G401 (cell line): ENCODE data around the gene ZNF350. TPM values are rescaled to one million over a fixed set of nuclear protein-coding genes. Genes with fewer than 3 reads are reported as not detected.
"Not testable (repeated sequence)": the region's sequence is repeated elsewhere in the genome, so short reads cannot be mapped to it uniquely, and the experiment has no call there.

Experiments
- DNase-seq: peaks from one replicate; pipeline ENCODE4 v3.0.0-alpha.2; 2015; ENCODE audit warnings: low spot score
- in situ Hi-C: cut with HindIII; loops from 2 replicates; pipeline ENCODE4 v1.10.0; 2016; ENCODE audit warnings: low sequenced_read_pairs, mixed read lengths
- total RNA-seq: library from RNA; depleted of rRNA; stranded (reverse); fragments of >200 nt; shearing (Covaris generic); gene quantifications from 2 replicates; pipeline ENCODE4 v1.2.3, GENCODE V29; 2014; rRNA removed

Gene ZNF350
- total RNA-seq, result 1.8 and 4.7 TPM in 2 replicates

GRCh38 chr19:51986309-51987291 is at the start of gene ZNF350:
TSS of gene ZNF350 (minus strand) at chr19:51986840. CDS start at chr19:51974360, 12,480 bp downstream.
- in situ Hi-C loops, result no loop called here
- peak; percentile 97 for DNase-seq

- in situ Hi-C loops, result no loop called here
- DNase-seq, result no peak
These were observed 47.5 kb upstream of the ZNF350 start for GRCh38 chr19:52034051-52034728.

DNA sequence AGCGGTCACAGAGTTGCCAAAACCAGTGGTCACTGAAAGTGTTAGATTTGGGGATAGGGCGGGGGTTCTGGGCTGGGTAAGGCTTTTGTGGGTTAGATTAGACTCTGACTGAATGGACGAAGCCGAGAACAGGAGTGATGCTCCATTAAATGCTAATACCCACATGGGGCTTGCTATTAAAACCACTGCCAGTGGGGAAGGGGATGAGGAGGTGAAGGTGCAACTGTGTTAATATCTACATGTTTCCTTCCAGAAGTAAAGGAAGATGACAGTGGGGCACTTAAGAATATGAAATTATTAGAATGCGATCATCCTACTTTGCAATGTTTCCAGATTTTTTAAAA is 42.1 kb upstream of the ZNF350 start:
- in situ Hi-C loops, result no loop called here
- DNase-seq, result no peak

GRCh38 chr19:52028027-52028779 is 41.6 kb upstream of the ZNF350 start, which contains the start of gene ZNF614:
TSS of gene ZNF614 (minus strand) at chr19:52028379. CDS start at chr19:52025745, 2,634 bp downstream.
- DNase-seq, result peak; percentile 94
- in situ Hi-C loops, result no loop called here

GRCh38 chr19:52026255-52026990 is 39.8 kb upstream of the ZNF350 start:
- DNase-seq, in situ Hi-C loops: not testable (repeated sequence)

DNA sequence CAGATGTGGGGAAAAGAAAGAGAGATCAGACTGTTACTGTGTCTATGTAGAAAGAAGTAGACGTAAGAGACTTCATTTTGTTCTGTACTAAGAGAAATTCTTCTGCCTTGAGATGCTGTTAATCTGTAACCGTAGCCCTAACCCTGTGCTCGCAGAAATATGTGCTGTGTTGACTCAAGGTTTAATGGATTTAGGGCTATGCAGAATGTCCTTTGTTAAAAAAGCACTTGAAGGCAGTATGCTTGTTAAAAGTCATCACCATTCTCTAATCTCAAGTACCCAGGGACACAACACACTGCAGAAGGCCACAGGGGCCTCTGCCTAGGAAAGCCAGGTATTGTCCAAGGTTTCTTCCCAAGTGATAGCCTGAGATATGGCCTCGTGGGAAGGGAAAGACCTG is 37.8 kb upstream of the ZNF350 start:
- in situ Hi-C loops, result not testable (repeated sequence)

DNA sequence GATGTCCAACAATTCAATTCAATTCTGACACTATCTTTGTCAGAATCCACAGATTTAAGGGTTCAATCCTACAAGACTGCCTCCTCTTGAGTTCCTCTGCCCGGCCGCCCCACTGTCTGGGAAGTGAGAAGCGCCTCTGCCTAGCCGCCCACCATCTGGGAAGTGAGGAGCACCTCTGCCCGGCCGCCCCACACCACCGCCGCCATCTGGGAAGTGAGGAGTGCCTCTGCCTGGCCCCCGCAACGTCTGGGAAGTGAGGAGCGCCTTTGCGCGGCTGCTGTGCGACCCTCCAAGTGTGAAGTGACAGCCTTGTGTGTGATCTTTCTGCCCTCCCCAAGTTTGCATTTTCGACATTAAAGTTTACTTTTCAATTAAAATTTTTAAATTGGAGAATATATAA is 35.6 kb upstream of the ZNF350 start:
- in situ Hi-C loops, result no loop called here
- no peak for DNase-seq

More for the DNA sequence above, 37.8 kb upstream of the ZNF350 start:
- not testable (repeated sequence) for DNase-seq

GRCh38 chr19:52020506-52020905 is 33.9 kb upstream of the ZNF350 start:
- no peak for DNase-seq
- in situ Hi-C loops, result no loop called here

- in situ Hi-C loops, result no loop called here
- no peak for DNase-seq
These were observed 24.0 kb upstream of the ZNF350 start for GRCh38 chr19:52010674-52011073.

DNA sequence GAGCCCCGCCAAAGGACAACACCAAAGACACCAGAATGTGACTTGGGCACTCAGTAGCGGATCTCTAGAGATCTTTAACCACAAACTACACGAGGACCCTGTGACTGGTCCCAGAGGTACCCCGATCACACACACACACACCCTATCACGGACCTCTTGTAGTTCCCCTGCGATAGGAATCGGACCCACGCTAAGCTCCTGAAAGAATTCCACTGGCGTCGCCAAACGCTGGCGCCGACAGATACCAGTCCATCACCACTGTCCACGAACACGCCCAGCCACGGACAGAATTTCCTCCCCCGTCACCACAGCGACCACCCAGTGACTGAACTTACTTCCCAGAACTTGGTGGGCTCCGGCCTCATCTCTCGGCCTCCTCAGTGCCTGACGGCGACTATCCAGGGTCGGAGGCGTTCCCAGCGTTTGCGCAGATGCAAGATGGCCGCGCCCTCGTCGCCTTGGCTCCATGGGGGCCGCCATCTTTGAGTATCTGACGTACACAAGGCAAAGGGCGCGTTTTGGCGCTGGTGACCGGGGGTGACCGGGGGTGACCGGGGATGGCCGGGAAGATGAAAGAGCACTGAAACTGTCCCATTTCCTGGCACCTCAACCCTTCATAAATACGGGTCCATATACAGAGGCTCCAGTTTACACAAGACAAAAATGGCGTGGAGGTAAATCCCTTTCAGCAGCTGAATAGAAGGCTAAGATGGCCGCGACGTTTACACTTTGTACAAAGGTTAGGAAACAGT is 21.3 kb upstream of the ZNF350 start, which contains the start of gene ZNF615:
Gene ZNF615 (minus strand): TSS at position 406 of the 752 bp plus-strand sequence. CDS start 4,500 bp downstream, outside the sequence.
- in situ Hi-C loops, result no loop called here
- peak; percentile 93 for DNase-seq

GRCh38 chr19:52007451-52007805 is 20.8 kb upstream of the ZNF350 start:
- in situ Hi-C loops, result no loop called here
- peak; percentile 30 for DNase-seq

DNA sequence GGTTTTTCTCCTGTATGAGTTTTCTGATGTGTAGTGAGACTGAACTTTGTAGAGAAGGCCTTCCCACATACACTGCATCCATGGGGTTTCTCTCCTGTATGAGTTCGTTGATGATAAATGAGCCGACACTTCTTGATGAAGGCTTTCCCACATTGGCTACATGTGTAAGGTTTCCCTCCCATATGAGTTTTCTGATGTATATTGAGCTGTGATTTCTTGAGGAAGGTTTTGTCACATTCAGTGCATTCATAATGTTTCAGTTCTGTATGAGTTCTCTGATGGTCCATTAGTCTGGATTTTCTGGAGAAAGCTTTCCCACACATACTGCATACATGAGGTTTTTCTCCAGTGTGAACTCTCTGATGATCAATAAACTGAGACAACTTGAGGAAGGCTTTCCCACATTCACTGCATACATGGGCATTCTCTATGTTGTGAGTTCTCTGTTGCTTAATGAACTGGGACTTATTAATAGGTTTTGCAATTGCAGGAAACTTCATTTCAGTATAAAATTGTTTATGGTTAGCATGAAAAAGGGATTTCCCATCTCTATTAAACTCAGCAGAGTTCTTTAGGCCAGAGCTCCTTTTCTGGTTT is 7.5 kb upstream of the ZNF350 start:
- in situ Hi-C loops, result no loop called here
- no peak for DNase-seq

DNA sequence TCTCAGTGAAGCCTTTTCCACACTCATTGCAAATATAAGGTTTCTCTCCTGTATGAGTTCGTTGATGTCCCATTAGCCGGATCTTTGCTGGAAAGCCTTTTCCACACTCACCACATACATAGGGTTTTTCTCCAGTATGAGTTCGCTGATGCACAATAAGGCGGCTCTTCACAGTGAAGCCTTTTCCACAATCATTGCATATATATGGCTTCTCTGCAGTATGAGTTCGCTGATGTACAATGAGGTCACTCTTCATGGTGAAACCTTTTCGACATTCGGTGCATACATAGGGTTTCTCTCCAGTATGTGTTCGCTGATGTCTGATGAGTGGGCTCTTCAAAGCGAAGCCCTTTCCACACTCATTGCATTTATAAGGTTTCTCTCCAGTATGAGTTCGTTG is 6.8 kb upstream of the ZNF350 start:
- DNase-seq, result no peak
- in situ Hi-C loops, result no loop called here

- no peak for DNase-seq
- in situ Hi-C loops, result no loop called here
These were observed 3.3 kb downstream of the ZNF350 start for GRCh38 chr19:51983361-51983760.

DNA sequence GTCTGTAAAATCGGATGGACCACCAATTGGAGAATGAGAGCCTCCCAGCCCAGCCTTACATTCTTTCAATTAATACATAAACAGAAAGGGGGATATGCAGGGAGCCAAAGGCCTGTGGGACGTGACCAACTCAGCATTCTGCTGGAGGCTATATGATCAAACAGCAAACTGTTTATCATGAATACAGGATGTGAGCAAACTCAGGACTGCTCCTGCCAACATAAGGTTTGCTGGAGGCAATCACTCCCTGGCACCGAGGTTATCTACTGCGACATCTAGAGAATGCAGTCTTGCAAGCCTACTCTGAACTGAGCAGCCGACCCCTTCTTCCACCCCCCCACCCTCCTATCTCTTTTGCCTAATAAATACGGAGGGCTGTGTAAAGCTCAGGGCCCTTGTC is 5.7 kb downstream of the ZNF350 start:
- DNase-seq, in situ Hi-C loops: not testable (repeated sequence)

DNA sequence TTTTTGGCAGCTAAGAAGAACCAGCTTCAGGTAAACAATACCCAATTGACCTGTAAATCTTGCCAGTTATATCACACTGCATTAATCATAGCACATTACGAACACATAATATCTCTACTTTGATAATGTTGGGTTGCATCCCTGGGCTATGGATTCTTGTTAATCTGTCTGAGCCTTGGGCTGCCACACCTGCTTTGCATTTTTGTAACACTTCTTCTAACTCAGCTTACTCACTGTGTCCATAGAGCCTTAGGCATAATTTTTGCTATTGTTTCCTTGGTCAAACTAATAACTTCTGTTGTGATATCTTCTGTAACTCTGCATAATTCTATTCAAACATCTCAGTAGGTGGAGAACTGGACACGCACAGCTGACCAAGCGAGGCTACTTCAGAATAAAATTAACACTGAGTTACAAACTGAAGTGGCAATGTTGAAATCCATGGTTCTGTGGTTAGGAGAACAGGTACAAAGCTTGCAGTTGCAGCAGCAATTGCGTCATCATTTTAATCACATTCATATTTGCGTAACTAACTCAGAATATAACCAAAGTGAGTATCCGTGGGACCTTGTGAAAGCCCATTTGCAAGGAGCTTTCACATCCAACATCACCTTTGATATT is 6.4 kb downstream of the ZNF350 start:
- DNase-seq, result no peak
- in situ Hi-C loops, result no loop called here

DNA sequence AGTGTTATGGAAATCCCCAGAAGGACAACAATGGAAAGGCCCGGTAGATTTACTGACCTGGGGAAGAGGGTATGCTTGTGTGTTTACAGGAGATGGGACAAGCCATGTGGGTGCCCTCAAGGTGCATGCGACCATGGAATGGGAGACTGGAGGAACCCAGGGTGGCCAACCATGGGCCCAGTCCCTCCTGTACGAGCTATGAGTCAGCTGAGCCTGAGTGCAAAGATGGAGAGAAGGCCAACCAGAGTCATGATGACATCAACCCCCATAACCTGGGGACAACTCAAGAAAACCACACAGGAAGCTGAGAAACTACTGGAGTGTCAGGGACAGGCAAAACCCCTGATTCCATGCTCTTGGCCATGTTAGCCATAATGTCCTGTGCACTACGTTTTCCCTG is 7.8 kb downstream of the ZNF350 start:
- in situ Hi-C loops, result no loop called here
- DNase-seq, result no peak
